ENCODE results near the gene COQ9. TPM values are rescaled to one million over a fixed set of nuclear protein-coding genes. Genes with fewer than 3 reads are reported as not detected.
"Not testable (repeated sequence)": the region's sequence is repeated elsewhere in the genome, so short reads cannot be mapped to it uniquely, and the experiment has no call there.

The COQ9 gene
- total RNA-seq, 1 experiment from 2014 or later, result 32.9 TPM

- no peak for TF ChIP-seq CTCF (conservative IDR thresholded peaks at IDR 0.05)
- Histone ChIP-seq H2BK20ac (ENCODE audit: low read depth, low read length, poor library complexity, severe bottlenecking) (no peak overlapping the region), H3K23ac (ENCODE audit: insufficient read length, low read depth, low read length) (no peak overlapping the region), H2AK5ac (ENCODE audit: insufficient read length, low read length) (no peak overlapping the region), H3K27me3 (ENCODE audit: insufficient read depth, low read length) (no peaks in the 10 kb centered on the region; the same call in 1 of the 2 replicates), H3K79me2 (ENCODE audit: insufficient read depth, low read length) (no peaks in the 10 kb centered on the region), H3T11ph (ENCODE audit: low read length) (no peak overlapping the region), H4K20me1 (ENCODE audit: control insufficient read depth, insufficient read depth, insufficient read length) (no peaks in the 10 kb centered on the region), H4K5ac (ENCODE audit: insufficient read length, low read depth, low read length) (no peak overlapping the region), H3K4me1 (ENCODE audit: insufficient read depth, low read length) (no peaks in the 10 kb centered on the region), H3K9ac (ENCODE audit: extremely low read depth, insufficient read length, low read length) (no peak overlapping the region), H4K91ac (ENCODE audit: insufficient read length, low read depth, low read length) (no peak overlapping the region), H3K9me3 (ENCODE audit: control insufficient read depth, low read depth, low read length) (no peaks in the 10 kb centered on the region), H3K4ac (ENCODE audit: low read depth, low read length) (no peak overlapping the region), H3K4me2 (ENCODE audit: insufficient read depth, insufficient read length, low read length) (no peak overlapping the region), H2BK5ac (ENCODE audit: insufficient read length, low read length) (no peak overlapping the region), H4K8ac (replicated peaks; ENCODE audit: insufficient read length, low read depth, low read length) (no peak overlapping the region), H3K14ac (ENCODE audit: insufficient read depth, low read length) (no peak overlapping the region), H2AFZ (ENCODE audit: low read length) (no peak overlapping the region), H3K56ac (ENCODE audit: insufficient read length, low read depth, low read length) (no peak overlapping the region), H2BK15ac (ENCODE audit: low read depth, low read length) (no peak overlapping the region), H3K27ac (ENCODE audit: insufficient read length, low read depth, low read length) (no peak overlapping the region), H2BK120ac (ENCODE audit: low read depth, low read length, poor library complexity, severe bottlenecking) (no peak overlapping the region), H3K79me1 (ENCODE audit: insufficient read depth, low read depth, low read length, poor library complexity, severe bottlenecking) (no peaks in the 10 kb centered on the region), H3K23me2 (ENCODE audit: insufficient read length, low read depth, low read length, poor library complexity, severe bottlenecking) (no peaks in the 10 kb centered on the region), H2BK12ac (ENCODE audit: insufficient read length, low read depth, low read length) (no peak overlapping the region), H3K18ac (ENCODE audit: insufficient read length, low read depth, low read length) (no peak overlapping the region)
- Mint-ChIP-seq H3K27me3 (ENCODE audit: low read depth) (no peaks in the 10 kb centered on the region), H3K36me3 (ENCODE audit: insufficient read depth in 1 of 3, low read depth in 3 of 3) (peaks cover 49 to 84% (median 79%) of the 10 kb centered on the region in 3 experiments), H3K4me3 (no peak overlapping the region), H3K4me1 (no peaks in the 10 kb centered on the region), H3K9me3 (peaks cover 9 to 11% of the 10 kb centered on the region in 2 experiments; a peak in 4 of 5 replicates), H3K27ac (no peak overlapping the region; a peak in 1 of 7 replicates)
- DNase-seq, result no peak
- no CpG with 5 or more reads among the region's 1 CpG for WGBS (ENCODE audit: extremely low coverage, insufficient read length, low lambda C conversion rate)
Observed at GRCh38 chr16:57435838-57436237, 11.4 kb upstream of the COQ9 start.

- peaks cover 41 to 62% (median 51%) of the 10 kb centered on the region in 3 experiments for H3K36me3 Mint-ChIP-seq (ENCODE audit: insufficient read depth in 1 of 3, low read depth in 3 of 3)
- peaks cover 12 to 18% of the 10 kb centered on the region in 2 experiments; a peak in 4 of 5 replicates for H3K9me3 Mint-ChIP-seq
- not testable (repeated sequence) for H3K14ac ChIP-seq (ENCODE audit: insufficient read depth, low read length); H4K20me1 ChIP-seq (ENCODE audit: control insufficient read depth, insufficient read depth, insufficient read length); H3K79me2 ChIP-seq (ENCODE audit: insufficient read depth, low read length); H3T11ph ChIP-seq (ENCODE audit: low read length); H2BK5ac ChIP-seq (ENCODE audit: insufficient read length, low read length); H3K9ac ChIP-seq (ENCODE audit: extremely low read depth, insufficient read length, low read length); H2AFZ ChIP-seq (ENCODE audit: low read length); H3K18ac ChIP-seq (ENCODE audit: insufficient read length, low read depth, low read length); H3K4me1 ChIP-seq (ENCODE audit: insufficient read depth, low read length); H3K27ac Mint-ChIP-seq; H3K27ac ChIP-seq (ENCODE audit: insufficient read length, low read depth, low read length); H2BK12ac ChIP-seq (ENCODE audit: insufficient read length, low read depth, low read length); H4K91ac ChIP-seq (ENCODE audit: insufficient read length, low read depth, low read length); H3K9me3 ChIP-seq (ENCODE audit: control insufficient read depth, low read depth, low read length); H4K8ac ChIP-seq (replicated peaks; ENCODE audit: insufficient read length, low read depth, low read length); H3K4me2 ChIP-seq (ENCODE audit: insufficient read depth, insufficient read length, low read length); H3K23ac ChIP-seq (ENCODE audit: insufficient read length, low read depth, low read length); H3K4me1 Mint-ChIP-seq; H2BK15ac ChIP-seq (ENCODE audit: low read depth, low read length); H3K27me3 Mint-ChIP-seq (ENCODE audit: low read depth); H3K4me3 Mint-ChIP-seq; H2BK120ac ChIP-seq (ENCODE audit: low read depth, low read length, poor library complexity, severe bottlenecking); H3K79me1 ChIP-seq (ENCODE audit: insufficient read depth, low read depth, low read length, poor library complexity, severe bottlenecking); H2AK5ac ChIP-seq (ENCODE audit: insufficient read length, low read length); H3K56ac ChIP-seq (ENCODE audit: insufficient read length, low read depth, low read length); H3K4ac ChIP-seq (ENCODE audit: low read depth, low read length); H4K5ac ChIP-seq (ENCODE audit: insufficient read length, low read depth, low read length); DNase-seq; H2BK20ac ChIP-seq (ENCODE audit: low read depth, low read length, poor library complexity, severe bottlenecking); H3K23me2 ChIP-seq (ENCODE audit: insufficient read length, low read depth, low read length, poor library complexity, severe bottlenecking); H3K27me3 ChIP-seq (ENCODE audit: insufficient read depth, low read length)
- WGBS (ENCODE audit: extremely low coverage, insufficient read length, low lambda C conversion rate), result no CpG with 5 or more reads among the region's 8 CpGs
Observed at GRCh38 chr16:57439947-57440346, 7.3 kb upstream of the COQ9 start.

All from H9 (cell line).